Activated CD4-positive, alpha-beta memory T cell treated with anti-CD3 and anti-CD28 coated beads for 36 hours (primary cell): ENCODE data around the gene FA2H. TPM values are rescaled to one million over a fixed set of nuclear protein-coding genes. Genes with fewer than 3 reads are reported as not detected.
"Not testable (repeated sequence)": the region's sequence is repeated elsewhere in the genome, so short reads cannot be mapped to it uniquely, and the experiment has no call there.

Experiments used
- CTCF ChIA-PET: fragments of 350-600 bp; sonication (Branson Sonifier 250); formaldehyde crosslinking; loops from one replicate; lab custom pipeline; 2021; ENCODE audit warnings: antibody characterized with exemption, inconsistent platforms; lab: Charles Lee
- POLR2A ChIA-PET: fragments of 350-600 bp; sonication (Branson Sonifier 250); formaldehyde crosslinking; loops from one replicate; lab custom pipeline; 2021; ENCODE audit warnings: antibody characterized with exemption; lab: Charles Lee
- DNase-seq: peaks from one replicate; pipeline ENCODE4 v3.0.0-alpha.2; 2020
- H3K27ac Mint-ChIP-seq: one replicate; pipeline ENCODE4 v1.8.0; 2021; ENCODE audit warnings: mixed read lengths
- H3K27me3 Mint-ChIP-seq: one replicate; pipeline ENCODE4 v1.8.0; 2021; ENCODE audit warnings: mixed read lengths
- H3K36me3 Mint-ChIP-seq: one replicate; pipeline ENCODE4 v1.8.0; 2021; ENCODE audit warnings: mixed read lengths
- H3K4me1 Mint-ChIP-seq: one replicate; pipeline ENCODE4 v1.8.0; 2021; ENCODE audit warnings: low read depth, mixed read lengths
- H3K4me3 Mint-ChIP-seq: one replicate; pipeline ENCODE4 v1.8.0; 2021; ENCODE audit warnings: mild to moderate bottlenecking, mixed read lengths
- H3K9me3 Mint-ChIP-seq: one replicate; pipeline ENCODE4 v1.8.0; 2021; ENCODE audit warnings: mixed read lengths
- intact Hi-C: fragments of 100-400 bp; cut with micrococcal nuclease; formaldehyde crosslinking; loops from one replicate; pipeline ENCODE4 v1.15.1; 2023
- total RNA-seq, 2 experiments: library from RNA; stranded (reverse); gene quantifications; one replicate each; pipeline ENCODE4 v1.2.3, GENCODE V29; 2021

The FA2H gene
- total RNA-seq, 2 experiments from 2014 or later = 0.22 TPM; not detected in 1

DNA sequence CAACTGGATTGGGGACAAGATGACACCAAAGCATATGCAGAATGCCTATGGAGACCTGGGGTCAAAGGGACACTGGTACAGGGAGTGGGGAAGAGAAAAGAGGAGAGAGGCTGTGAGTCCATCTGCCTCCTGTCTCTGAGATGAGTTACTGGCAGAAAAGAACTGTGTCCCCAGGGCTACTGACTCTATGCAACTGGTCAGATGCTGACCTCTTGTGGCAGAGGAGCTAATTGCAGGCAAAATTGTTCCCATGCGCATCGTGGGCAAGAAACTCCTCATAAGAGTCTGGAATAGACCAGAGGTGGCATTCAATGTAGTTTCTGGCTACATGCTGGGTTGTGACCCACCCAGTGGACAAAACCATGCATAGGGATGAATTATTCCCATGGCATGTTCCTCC lies 47.9 kb downstream of the FA2H start:
- H3K9me3 Mint-ChIP-seq = peaks cover 11% of the 10 kb centered on the region
- POLR2A ChIA-PET = no interaction called here
- peaks cover 4% of the 10 kb centered on the region for H3K36me3 Mint-ChIP-seq
- intact Hi-C loops = loop anchor here (1.0 kb wide), 1 partner anchor 17 kb away; no protein-coding TSS in a partner anchor
- DNase-seq = peak; percentile 65
- H3K27ac Mint-ChIP-seq = no peak overlapping the region
- H3K27me3 Mint-ChIP-seq = peaks cover 3% of the 10 kb centered on the region
- CTCF ChIA-PET = interaction anchor here (0.8 to 4.7 kb wide), 9 partner anchors 11 to 385 kb away, joined by 3 to 47 read pairs (median 5); partner anchors contain the start of genes FA2H and MLKL
- peaks cover 6% of the 10 kb centered on the region for H3K4me1 Mint-ChIP-seq
- no peak overlapping the region for H3K4me3 Mint-ChIP-seq

- intact Hi-C loops = loop anchor here (1.0 kb wide), 1 partner anchor 17 kb away; no protein-coding TSS in a partner anchor
- Mint-ChIP-seq H3K4me1 (peaks cover 6% of the 10 kb centered on the region), H3K4me3 (no peak overlapping the region), H3K27ac (no peak overlapping the region), H3K27me3 (peaks cover 4% of the 10 kb centered on the region), H3K9me3 (peaks cover 11% of the 10 kb centered on the region), H3K36me3 (peaks cover 4% of the 10 kb centered on the region)
- ChIA-PET CTCF (interaction anchor here (0.8 to 4.7 kb wide), 9 partner anchors 11 to 385 kb away, joined by 3 to 47 read pairs (median 5); partner anchors contain the start of genes FA2H and MLKL), POLR2A (no interaction called here)
- no peak for DNase-seq
Observed at GRCh38 chr16:74725651-74726455, 48.8 kb downstream of the FA2H start.

DNA sequence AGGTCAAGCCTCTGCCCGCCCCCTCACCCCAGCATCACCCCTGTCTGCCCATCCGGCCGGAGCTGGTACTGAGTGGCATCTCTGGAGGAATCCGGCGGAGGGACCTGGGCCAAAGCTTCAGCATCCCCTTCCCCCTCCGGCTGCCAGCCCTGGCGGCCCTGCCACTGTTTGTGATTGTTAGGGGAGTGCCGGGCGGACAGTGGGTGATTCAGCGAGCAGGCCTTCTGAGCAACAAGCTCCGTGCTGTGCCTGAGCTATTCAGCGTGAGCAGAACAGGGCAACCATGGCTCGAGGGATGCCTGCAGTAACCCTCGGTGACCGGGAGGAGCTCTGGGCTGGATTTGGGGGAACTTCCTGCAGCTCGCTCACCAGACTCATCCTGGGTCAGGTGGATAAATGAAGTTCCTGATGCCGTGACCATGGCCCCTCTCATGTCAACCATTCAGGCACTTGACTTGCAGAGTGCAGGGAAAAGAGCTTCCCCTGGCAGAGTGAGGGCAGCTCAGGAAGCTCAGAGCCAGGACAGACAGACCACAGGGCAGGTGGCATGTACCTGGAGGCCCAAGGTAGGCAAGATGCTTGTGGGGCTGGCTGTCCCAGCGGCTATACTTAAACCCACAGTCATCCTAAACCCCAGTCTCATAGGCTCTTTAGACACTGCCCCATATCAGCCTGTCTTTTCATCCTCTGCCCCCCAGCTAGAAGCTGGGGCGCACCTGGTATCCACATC lies 49.6 kb downstream of the FA2H start:
- Mint-ChIP-seq H3K4me1 (peaks cover 2% of the 10 kb centered on the region), H3K9me3 (peaks cover 11% of the 10 kb centered on the region), H3K36me3 (peaks cover 4% of the 10 kb centered on the region), H3K4me3 (no peak overlapping the region), H3K27me3 (peaks cover 4% of the 10 kb centered on the region), H3K27ac (no peak overlapping the region)
- ChIA-PET POLR2A (no interaction called here), CTCF (interaction anchor here (2.2 to 4.7 kb wide), 2 partner anchors 13 to 17 kb away, joined by 9 to 47 read pairs; no protein-coding TSS in a partner anchor)
- intact Hi-C loops = no loop called here
- no peak for DNase-seq

DNA sequence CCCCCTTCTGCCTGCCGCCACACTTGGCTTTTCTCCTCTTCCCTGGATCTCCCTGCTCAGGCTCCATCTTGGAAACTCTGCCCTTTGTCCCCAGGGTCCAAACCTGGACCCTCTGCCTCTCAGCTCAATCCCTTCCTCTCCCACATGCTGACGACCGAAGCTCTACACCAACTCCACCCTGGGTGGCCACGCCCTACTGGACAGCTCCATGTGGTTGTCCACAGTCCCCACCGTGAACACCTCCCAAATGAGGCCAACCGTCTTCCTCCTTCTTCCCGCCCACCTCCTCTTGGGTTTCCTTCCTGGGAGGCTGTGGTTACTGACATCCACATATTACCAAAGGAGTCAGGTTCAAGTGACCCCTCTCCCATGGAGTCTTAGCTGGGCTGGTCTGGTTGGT lies 51.4 kb downstream of the FA2H start:
- Mint-ChIP-seq H3K9me3 (peaks cover 11% of the 10 kb centered on the region), H3K4me1 (no peaks in the 10 kb centered on the region), H3K4me3 (no peak overlapping the region), H3K27me3 (peaks cover 4% of the 10 kb centered on the region), H3K36me3 (peaks cover 4% of the 10 kb centered on the region), H3K27ac (no peak overlapping the region)
- intact Hi-C loops = no loop called here
- ChIA-PET POLR2A (no interaction called here), CTCF (interaction anchor here (0.8 kb wide), 1 partner anchor 13 kb away, joined by 3 read pairs; no protein-coding TSS in a partner anchor)
- no peak for DNase-seq

DNA sequence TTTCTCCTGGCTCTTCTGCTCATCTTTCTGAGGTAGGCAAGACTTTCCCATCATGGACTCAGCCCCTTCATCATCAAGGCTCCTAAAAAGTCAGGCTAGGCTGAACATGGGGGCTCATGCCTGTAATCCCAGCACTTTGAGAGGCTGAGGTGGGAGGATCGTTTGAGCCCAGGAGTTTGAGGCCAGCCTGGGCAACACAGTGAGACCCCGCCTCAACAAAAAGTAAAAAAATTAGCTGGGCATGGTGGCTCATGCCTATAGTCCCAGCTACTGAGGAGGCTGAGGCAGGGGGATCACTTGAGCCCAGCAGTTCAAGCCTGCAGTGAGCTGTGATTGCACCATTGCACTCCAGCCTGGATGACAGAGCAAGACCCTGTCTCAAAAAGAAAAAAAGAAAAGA lies 52.5 kb downstream of the FA2H start:
- H3K27me3 Mint-ChIP-seq, intact Hi-C loops, CTCF ChIA-PET, H3K9me3 Mint-ChIP-seq, POLR2A ChIA-PET, H3K4me3 Mint-ChIP-seq, H3K36me3 Mint-ChIP-seq, H3K27ac Mint-ChIP-seq, H3K4me1 Mint-ChIP-seq, DNase-seq: not testable (repeated sequence)

DNA sequence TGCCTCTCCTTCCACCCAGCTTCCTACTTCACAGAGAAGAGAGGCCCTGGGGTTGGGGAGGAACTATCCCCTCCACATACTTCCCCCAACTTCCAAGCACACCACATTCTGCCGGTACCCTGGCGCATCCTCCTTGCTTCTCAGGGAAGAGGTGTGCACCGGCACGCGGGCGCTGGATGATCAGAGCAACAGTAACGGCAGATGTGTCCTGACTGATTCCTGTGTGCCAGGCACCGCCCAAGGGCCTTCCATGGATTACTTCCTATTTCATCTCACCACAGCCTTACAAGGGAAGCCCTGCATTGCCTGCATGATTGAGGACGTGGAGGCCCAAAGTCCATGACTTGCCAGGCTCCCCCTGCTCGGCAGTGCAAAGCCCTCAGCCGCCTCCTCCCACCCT lies 52.9 kb downstream of the FA2H start:
- Mint-ChIP-seq H3K4me1 (no peaks in the 10 kb centered on the region), H3K27ac (no peak overlapping the region), H3K9me3 (peaks cover 3% of the 10 kb centered on the region), H3K4me3 (no peak overlapping the region), H3K36me3 (peaks cover 2% of the 10 kb centered on the region), H3K27me3 (peaks cover 4% of the 10 kb centered on the region)
- DNase-seq = no peak
- intact Hi-C loops = no loop called here
- CTCF ChIA-PET = no interaction called here
- POLR2A ChIA-PET = no interaction called here

- CTCF ChIA-PET = interaction anchor here (0.6 kb wide), 1 partner anchor 13 kb away, joined by 3 read pairs; no protein-coding TSS in a partner anchor
- POLR2A ChIA-PET = no interaction called here
- peaks cover 4% of the 10 kb centered on the region for H3K27me3 Mint-ChIP-seq
- intact Hi-C loops = no loop called here
- no peak overlapping the region for H3K4me3 Mint-ChIP-seq
- H3K9me3 Mint-ChIP-seq = no peaks in the 10 kb centered on the region
- H3K36me3 Mint-ChIP-seq = no peaks in the 10 kb centered on the region
- no peak for DNase-seq
- H3K4me1 Mint-ChIP-seq = no peaks in the 10 kb centered on the region
- H3K27ac Mint-ChIP-seq = no peak overlapping the region
Observed at GRCh38 chr16:74720579-74720978, 54.0 kb downstream of the FA2H start.

GRCh38 chr16:74718741-74719610 lies 55.6 kb downstream of the FA2H start:
- no peaks in the 10 kb centered on the region for H3K9me3 Mint-ChIP-seq
- intact Hi-C loops = no loop called here
- no peak overlapping the region for H3K4me3 Mint-ChIP-seq
- ChIA-PET POLR2A (no interaction called here), CTCF (interaction anchor here (1.0 kb wide), 1 partner anchor 9 kb away, joined by 3 read pairs; no protein-coding TSS in a partner anchor)
- no peak for DNase-seq
- peaks cover 4% of the 10 kb centered on the region for H3K27me3 Mint-ChIP-seq
- no peak overlapping the region for H3K27ac Mint-ChIP-seq
- no peaks in the 10 kb centered on the region for H3K36me3 Mint-ChIP-seq
- H3K4me1 Mint-ChIP-seq = no peaks in the 10 kb centered on the region

- Mint-ChIP-seq H3K36me3 (no peaks in the 10 kb centered on the region), H3K9me3 (no peaks in the 10 kb centered on the region), H3K27ac (no peak overlapping the region), H3K27me3 (peaks cover 2% of the 10 kb centered on the region), H3K4me1 (no peaks in the 10 kb centered on the region), H3K4me3 (no peak overlapping the region)
- intact Hi-C loops = no loop called here
- DNase-seq = no peak
- ChIA-PET POLR2A (no interaction called here), CTCF (interaction anchor here (1.0 kb wide), 1 partner anchor 8 kb away, joined by 3 read pairs; no protein-coding TSS in a partner anchor)
Observed at GRCh38 chr16:74718140-74718539, 56.5 kb downstream of the FA2H start.

DNA sequence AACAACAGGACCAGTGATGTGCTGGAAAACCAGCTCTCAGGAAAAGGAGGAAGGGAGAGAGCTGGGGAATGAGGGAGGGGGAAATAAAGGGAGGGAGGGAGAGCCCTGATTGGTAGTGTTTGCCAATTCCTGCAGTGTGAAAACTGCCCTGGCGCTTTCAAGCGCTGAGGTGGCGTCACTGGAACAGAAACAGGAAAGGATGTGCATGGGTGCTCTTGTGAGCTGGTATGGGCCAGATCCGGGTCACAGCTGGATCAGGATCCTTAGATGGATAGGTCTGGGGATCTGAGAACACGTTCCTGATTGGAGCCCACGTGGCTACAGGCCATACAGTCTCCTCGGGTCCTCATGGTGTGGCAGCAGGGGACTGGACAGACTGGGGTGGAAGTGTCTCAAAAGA lies 57.3 kb downstream of the FA2H start:
- no peaks in the 10 kb centered on the region for H3K36me3 Mint-ChIP-seq
- H3K27me3 Mint-ChIP-seq = peaks cover 1% of the 10 kb centered on the region
- no peak overlapping the region for H3K4me3 Mint-ChIP-seq
- no peaks in the 10 kb centered on the region for H3K4me1 Mint-ChIP-seq
- no peak overlapping the region for H3K27ac Mint-ChIP-seq
- DNase-seq = no peak
- POLR2A ChIA-PET = no interaction called here
- CTCF ChIA-PET = no interaction called here
- no peaks in the 10 kb centered on the region for H3K9me3 Mint-ChIP-seq
- intact Hi-C loops = no loop called here

DNA sequence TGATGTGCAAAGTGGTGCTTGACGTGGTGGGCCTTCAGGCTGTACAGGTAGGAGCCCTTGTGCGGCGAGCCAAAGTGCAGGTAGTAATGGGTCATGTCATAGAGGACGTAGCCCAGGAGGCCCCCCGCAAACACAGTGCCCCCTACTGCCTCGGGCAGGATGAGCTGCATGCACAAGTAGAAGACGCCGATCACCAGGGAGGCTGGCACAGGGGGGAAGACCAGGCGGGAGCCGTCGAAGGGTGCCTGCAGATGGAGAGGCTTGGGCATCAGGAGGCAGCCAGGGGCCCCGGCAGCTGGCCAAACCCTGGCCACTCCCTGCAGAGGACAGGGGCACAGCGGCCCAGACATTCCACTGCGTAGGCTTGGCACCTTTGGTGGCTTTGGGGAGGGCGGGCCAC lies 58.3 kb downstream of the FA2H start:
- H3K9me3 Mint-ChIP-seq = no peaks in the 10 kb centered on the region
- intact Hi-C loops = no loop called here
- CTCF ChIA-PET = interaction anchor here (1.6 kb wide), 1 partner anchor 146 kb away, joined by 5 read pairs; no protein-coding TSS in a partner anchor

More for the DNA sequence above, 58.3 kb downstream of the FA2H start:
- Mint-ChIP-seq H3K27me3 (peaks cover under 1% of the 10 kb centered on the region), H3K36me3 (no peaks in the 10 kb centered on the region), H3K27ac (no peak overlapping the region), H3K4me3 (no peak overlapping the region), H3K4me1 (no peaks in the 10 kb centered on the region)
- no peak for DNase-seq
- POLR2A ChIA-PET = no interaction called here
